ENCODE results near the gene MED27.

MED27 gene

GRCh38 chr9:131824953-131825495, 254.6 kb downstream of the MED27 start:
- no peak for DNase-seq
- in situ Hi-C loops (cut with HindIII; ENCODE audit: low pct_ligation_motif_present, low pct_unique_long_range_greater_than_20kb, low sequenced_read_pairs), result no loop called here

GRCh38 chr9:131824155-131824594, 255.5 kb downstream of the MED27 start:
- no peak for DNase-seq
- in situ Hi-C loops (cut with HindIII; ENCODE audit: low pct_ligation_motif_present, low pct_unique_long_range_greater_than_20kb, low sequenced_read_pairs), result no loop called here

GRCh38 chr9:131823701-131824146, 255.9 kb downstream of the MED27 start:
- in situ Hi-C loops (cut with HindIII; ENCODE audit: low pct_ligation_motif_present, low pct_unique_long_range_greater_than_20kb, low sequenced_read_pairs), result no loop called here
- DNase-seq, result no peak

GRCh38 chr9:131818089-131818488, 261.6 kb downstream of the MED27 start:
- DNase-seq, result no peak
- in situ Hi-C loops (cut with HindIII; ENCODE audit: low pct_ligation_motif_present, low pct_unique_long_range_greater_than_20kb, low sequenced_read_pairs), result no loop called here

GRCh38 chr9:131817627-131818026, 262.0 kb downstream of the MED27 start:
- no peak for DNase-seq
- in situ Hi-C loops (cut with HindIII; ENCODE audit: low pct_ligation_motif_present, low pct_unique_long_range_greater_than_20kb, low sequenced_read_pairs), result no loop called here

GRCh38 chr9:131817073-131817472, 262.6 kb downstream of the MED27 start:
- in situ Hi-C loops (cut with HindIII; ENCODE audit: low pct_ligation_motif_present, low pct_unique_long_range_greater_than_20kb, low sequenced_read_pairs), result no loop called here
- DNase-seq, result no peak

- no peak for DNase-seq
- in situ Hi-C loops (cut with HindIII; ENCODE audit: low pct_ligation_motif_present, low pct_unique_long_range_greater_than_20kb, low sequenced_read_pairs), result no loop called here
Measured at GRCh38 chr9:131815970-131816873, 263.4 kb downstream of the MED27 start.

- in situ Hi-C loops (cut with HindIII; ENCODE audit: low pct_ligation_motif_present, low pct_unique_long_range_greater_than_20kb, low sequenced_read_pairs), result no loop called here
- DNase-seq, result no peak
Measured at GRCh38 chr9:131814707-131815106, 265.0 kb downstream of the MED27 start.

GRCh38 chr9:131813116-131813515, 266.6 kb downstream of the MED27 start:
- in situ Hi-C loops (cut with HindIII; ENCODE audit: low pct_ligation_motif_present, low pct_unique_long_range_greater_than_20kb, low sequenced_read_pairs), result no loop called here
- DNase-seq, result peak; percentile 5

- no peak for DNase-seq
- in situ Hi-C loops (cut with HindIII; ENCODE audit: low pct_ligation_motif_present, low pct_unique_long_range_greater_than_20kb, low sequenced_read_pairs), result no loop called here
Measured at GRCh38 chr9:131812116-131812790, 267.4 kb downstream of the MED27 start.

GRCh38 chr9:131811405-131811804, 268.3 kb downstream of the MED27 start:
- no peak for DNase-seq
- in situ Hi-C loops (cut with HindIII; ENCODE audit: low pct_ligation_motif_present, low pct_unique_long_range_greater_than_20kb, low sequenced_read_pairs), result no loop called here

- in situ Hi-C loops (cut with HindIII; ENCODE audit: low pct_ligation_motif_present, low pct_unique_long_range_greater_than_20kb, low sequenced_read_pairs), result no loop called here
- no peak for DNase-seq
Measured at GRCh38 chr9:131810351-131811170, 269.1 kb downstream of the MED27 start.

Data from ACHN (cell line).